Testis (tissue), 2 donors: ENCODE measurements around the gene DMD.

Experiments used
- CTCF ChIP-seq, 3 experiments: fragments of 450-650 bp in 2 of 3; fragments of 200-600 bp in 1 of 3; sonication (generic) in 1 of 3; IDR thresholded peaks; one replicate each; pipeline ENCODE4 v1.5.1; 2016 to 2019; ENCODE audit warnings: antibody characterized with exemption in 3 of 3, mild to moderate bottlenecking in 2 of 3, moderate library complexity in 1 of 3
- POLR2A ChIP-seq: fragments of 450-650 bp; IDR thresholded peaks from one replicate; pipeline ENCODE4 v1.6.1; 2017; ENCODE audit warnings: antibody characterized with exemption, mild to moderate bottlenecking, moderate library complexity

- TF ChIP-seq CTCF (IDR thresholded peaks at IDR 0.05) (no peak), POLR2A (no peak)
Measured at GRCh38 chrX:32447640-32448039, 763.7 kb downstream of the DMD start.
